ENCODE data around the gene CADPS. TPM values are rescaled to one million over a fixed set of nuclear protein-coding genes. Genes with fewer than 3 reads are reported as not detected.

Gene CADPS
- total RNA-seq, 2 donors from 2014 or later, result not detected

- Mint-ChIP-seq H3K9me3 (peaks cover 5% of the 10 kb centered on the region), H3K4me1 (no peaks in the 10 kb centered on the region), H3K27me3 (peaks cover 2% of the 10 kb centered on the region), H3K36me3 (ENCODE audit: low read depth) (no peaks in the 10 kb centered on the region), H3K27ac (no peak overlapping the region), H3K4me3 (no peak overlapping the region)
- ATAC-seq (replicated peaks), result no peak
These were observed 106.3 kb downstream of the CADPS start for GRCh38 chr3:62768896-62769295.

- no peak overlapping the region for H3K27ac Mint-ChIP-seq
- peaks cover under 1% of the 10 kb centered on the region for H3K27me3 Mint-ChIP-seq
- no peak for ATAC-seq (replicated peaks)
- H3K36me3 Mint-ChIP-seq (ENCODE audit: low read depth), result no peaks in the 10 kb centered on the region
- H3K4me3 Mint-ChIP-seq, result no peak overlapping the region
- H3K4me1 Mint-ChIP-seq, result no peaks in the 10 kb centered on the region
- peaks cover under 1% of the 10 kb centered on the region for H3K9me3 Mint-ChIP-seq
These were observed 113.5 kb downstream of the CADPS start for GRCh38 chr3:62761711-62762110.

GRCh38 chr3:62761311-62761710 lies 113.9 kb downstream of the CADPS start:
- Mint-ChIP-seq H3K9me3 (peaks cover 4% of the 10 kb centered on the region), H3K27me3 (peaks cover 4% of the 10 kb centered on the region), H3K4me3 (no peak overlapping the region), H3K36me3 (ENCODE audit: low read depth) (no peaks in the 10 kb centered on the region), H3K4me1 (no peaks in the 10 kb centered on the region), H3K27ac (no peak overlapping the region)
- ATAC-seq (replicated peaks), result no peak

GRCh38 chr3:62758296-62759066 lies 116.7 kb downstream of the CADPS start:
- peaks cover 4% of the 10 kb centered on the region for H3K27me3 Mint-ChIP-seq
- no peak for ATAC-seq (replicated peaks)
- no peak overlapping the region for H3K27ac Mint-ChIP-seq
- H3K9me3 Mint-ChIP-seq, result peaks cover 5% of the 10 kb centered on the region
- H3K36me3 Mint-ChIP-seq (ENCODE audit: low read depth), result no peaks in the 10 kb centered on the region
- no peak overlapping the region for H3K4me3 Mint-ChIP-seq
- no peaks in the 10 kb centered on the region for H3K4me1 Mint-ChIP-seq

- H3K4me3 Mint-ChIP-seq, result no peak overlapping the region
- ATAC-seq (replicated peaks), result no peak
- H3K27me3 Mint-ChIP-seq, result peaks cover 4% of the 10 kb centered on the region
- H3K36me3 Mint-ChIP-seq (ENCODE audit: low read depth), result no peaks in the 10 kb centered on the region
- H3K4me1 Mint-ChIP-seq, result no peaks in the 10 kb centered on the region
- peaks cover 5% of the 10 kb centered on the region for H3K9me3 Mint-ChIP-seq
- H3K27ac Mint-ChIP-seq, result no peak overlapping the region
These were observed 118.2 kb downstream of the CADPS start for GRCh38 chr3:62757045-62757444.

GRCh38 chr3:62755285-62755684 lies 119.9 kb downstream of the CADPS start:
- no peak for ATAC-seq (replicated peaks)
- peaks cover 5% of the 10 kb centered on the region for H3K9me3 Mint-ChIP-seq
- H3K36me3 Mint-ChIP-seq (ENCODE audit: low read depth), result no peaks in the 10 kb centered on the region
- no peak overlapping the region for H3K27ac Mint-ChIP-seq
- H3K4me1 Mint-ChIP-seq, result no peaks in the 10 kb centered on the region
- peaks cover 4% of the 10 kb centered on the region for H3K27me3 Mint-ChIP-seq
- H3K4me3 Mint-ChIP-seq, result no peak overlapping the region

GRCh38 chr3:62749657-62750056 lies 125.6 kb downstream of the CADPS start:
- Mint-ChIP-seq H3K9me3 (peaks cover 5% of the 10 kb centered on the region), H3K4me1 (no peaks in the 10 kb centered on the region), H3K27ac (no peak overlapping the region), H3K27me3 (no peaks in the 10 kb centered on the region), H3K4me3 (no peak overlapping the region), H3K36me3 (ENCODE audit: low read depth) (no peaks in the 10 kb centered on the region)
- ATAC-seq (replicated peaks), result no peak

- Mint-ChIP-seq H3K4me3 (no peak overlapping the region), H3K27ac (no peak overlapping the region), H3K27me3 (no peaks in the 10 kb centered on the region), H3K4me1 (no peaks in the 10 kb centered on the region), H3K36me3 (ENCODE audit: low read depth) (no peaks in the 10 kb centered on the region), H3K9me3 (peaks cover 5% of the 10 kb centered on the region)
- ATAC-seq (replicated peaks), result no peak
These were observed 126.1 kb downstream of the CADPS start for GRCh38 chr3:62749130-62749529.

- ATAC-seq (replicated peaks), result no peak
These were observed 137.8 kb downstream of the CADPS start for GRCh38 chr3:62737449-62737848.

GRCh38 chr3:62735510-62735909 lies 139.7 kb downstream of the CADPS start:
- H3K36me3 Mint-ChIP-seq (ENCODE audit: low read depth), result no peaks in the 10 kb centered on the region
- peaks cover 3% of the 10 kb centered on the region for H3K9me3 Mint-ChIP-seq
- no peak overlapping the region for H3K27ac Mint-ChIP-seq
- H3K27me3 Mint-ChIP-seq, result no peaks in the 10 kb centered on the region
- no peaks in the 10 kb centered on the region for H3K4me1 Mint-ChIP-seq
- no peak for ATAC-seq (replicated peaks)
- no peak overlapping the region for H3K4me3 Mint-ChIP-seq

More at GRCh38 chr3:62737449-62737848, 137.8 kb downstream of the CADPS start:
- Mint-ChIP-seq H3K27me3 (peaks cover under 1% of the 10 kb centered on the region), H3K4me3 (no peak overlapping the region), H3K4me1 (no peaks in the 10 kb centered on the region), H3K36me3 (ENCODE audit: low read depth) (no peaks in the 10 kb centered on the region), H3K9me3 (peaks cover 3% of the 10 kb centered on the region), H3K27ac (no peak overlapping the region)

- Mint-ChIP-seq H3K27me3 (no peaks in the 10 kb centered on the region), H3K4me1 (no peaks in the 10 kb centered on the region), H3K27ac (no peak overlapping the region), H3K4me3 (no peak overlapping the region), H3K36me3 (ENCODE audit: low read depth) (no peaks in the 10 kb centered on the region), H3K9me3 (no peaks in the 10 kb centered on the region)
- ATAC-seq (replicated peaks), result no peak
These were observed 142.9 kb downstream of the CADPS start for GRCh38 chr3:62732183-62732904.

GRCh38 chr3:62727981-62728380 lies 147.2 kb downstream of the CADPS start:
- Mint-ChIP-seq H3K9me3 (peaks cover 5% of the 10 kb centered on the region), H3K4me3 (no peak overlapping the region)
- ATAC-seq (replicated peaks), result no peak

GRCh38 chr3:62727536-62727935 lies 147.7 kb downstream of the CADPS start:
- no peak overlapping the region for H3K4me3 Mint-ChIP-seq

More at GRCh38 chr3:62727981-62728380, 147.2 kb downstream of the CADPS start:
- Mint-ChIP-seq H3K4me1 (no peaks in the 10 kb centered on the region), H3K27ac (no peak overlapping the region), H3K27me3 (peaks cover 3% of the 10 kb centered on the region), H3K36me3 (ENCODE audit: low read depth) (no peaks in the 10 kb centered on the region)

GRCh38 chr3:62724503-62724902 lies 150.7 kb downstream of the CADPS start:
- Mint-ChIP-seq H3K36me3 (ENCODE audit: low read depth) (no peaks in the 10 kb centered on the region), H3K27me3 (peaks cover 3% of the 10 kb centered on the region), H3K9me3 (peaks cover 5% of the 10 kb centered on the region), H3K27ac (no peak overlapping the region), H3K4me1 (no peaks in the 10 kb centered on the region), H3K4me3 (no peak overlapping the region)
- ATAC-seq (replicated peaks), result no peak

More at GRCh38 chr3:62727536-62727935, 147.7 kb downstream of the CADPS start:
- Mint-ChIP-seq H3K36me3 (ENCODE audit: low read depth) (no peaks in the 10 kb centered on the region), H3K27me3 (peaks cover 3% of the 10 kb centered on the region), H3K27ac (no peak overlapping the region), H3K9me3 (peaks cover 5% of the 10 kb centered on the region), H3K4me1 (no peaks in the 10 kb centered on the region)
- no peak for ATAC-seq (replicated peaks)

- Mint-ChIP-seq H3K4me1 (no peaks in the 10 kb centered on the region), H3K27ac (no peak overlapping the region), H3K36me3 (ENCODE audit: low read depth) (no peaks in the 10 kb centered on the region), H3K4me3 (no peak overlapping the region), H3K27me3 (peaks cover 3% of the 10 kb centered on the region), H3K9me3 (peaks cover 5% of the 10 kb centered on the region)
- no peak for ATAC-seq (replicated peaks)
These were observed 151.3 kb downstream of the CADPS start for GRCh38 chr3:62723914-62724217.
